Measurements from ENCODE around the gene MINDY3.

The MINDY3 gene

GRCh38 chr10:15742836-15743235 lies 117.5 kb downstream of the MINDY3 start:
- H3K9ac ChIP-seq: no peak overlapping the region
- no peaks in the 10 kb centered on the region for H3K79me2 ChIP-seq (ENCODE audit: insufficient read depth, low read depth)
- H3K27me3 ChIP-seq (ENCODE audit: insufficient read depth, low read depth): no peaks in the 10 kb centered on the region
- H2AFZ ChIP-seq (ENCODE audit: low read depth): no peak overlapping the region
- TF ChIP-seq, protein P1, sequence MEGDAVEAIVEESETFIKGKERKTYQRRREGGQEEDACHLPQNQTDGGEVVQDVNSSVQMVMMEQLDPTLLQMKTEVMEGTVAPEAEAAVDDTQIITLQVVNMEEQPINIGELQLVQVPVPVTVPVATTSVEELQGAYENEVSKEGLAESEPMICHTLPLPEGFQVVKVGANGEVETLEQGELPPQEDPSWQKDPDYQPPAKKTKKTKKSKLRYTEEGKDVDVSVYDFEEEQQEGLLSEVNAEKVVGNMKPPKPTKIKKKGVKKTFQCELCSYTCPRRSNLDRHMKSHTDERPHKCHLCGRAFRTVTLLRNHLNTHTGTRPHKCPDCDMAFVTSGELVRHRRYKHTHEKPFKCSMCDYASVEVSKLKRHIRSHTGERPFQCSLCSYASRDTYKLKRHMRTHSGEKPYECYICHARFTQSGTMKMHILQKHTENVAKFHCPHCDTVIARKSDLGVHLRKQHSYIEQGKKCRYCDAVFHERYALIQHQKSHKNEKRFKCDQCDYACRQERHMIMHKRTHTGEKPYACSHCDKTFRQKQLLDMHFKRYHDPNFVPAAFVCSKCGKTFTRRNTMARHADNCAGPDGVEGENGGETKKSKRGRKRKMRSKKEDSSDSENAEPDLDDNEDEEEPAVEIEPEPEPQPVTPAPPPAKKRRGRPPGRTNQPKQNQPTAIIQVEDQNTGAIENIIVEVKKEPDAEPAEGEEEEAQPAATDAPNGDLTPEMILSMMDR (conservative IDR thresholded peaks at IDR 0.05; ENCODE audit: low read depth, low read length): no peak
- H3K4me3 ChIP-seq (IDR thresholded peaks at IDR 0.05; ENCODE audit: insufficient read depth, low read depth, low read length): no peak overlapping the region
- H3K4me1 ChIP-seq (ENCODE audit: low read depth, poor library complexity, severe bottlenecking): peaks cover 13% of the 10 kb centered on the region
- H4K20me1 ChIP-seq (ENCODE audit: insufficient read depth): no peaks in the 10 kb centered on the region
- H3K27ac ChIP-seq: no peak overlapping the region
- H3K36me3 ChIP-seq (ENCODE audit: insufficient read depth): no peaks in the 10 kb centered on the region
- no peak overlapping the region for H3K4me2 ChIP-seq

- no peak overlapping the region for H3K9ac ChIP-seq
- H3K4me3 ChIP-seq (IDR thresholded peaks at IDR 0.05; ENCODE audit: insufficient read depth, low read depth, low read length): no peak overlapping the region
- H3K4me2 ChIP-seq: no peak overlapping the region
- H4K20me1 ChIP-seq (ENCODE audit: insufficient read depth): no peaks in the 10 kb centered on the region
- H3K27ac ChIP-seq: no peak overlapping the region
- no peaks in the 10 kb centered on the region for H3K36me3 ChIP-seq (ENCODE audit: insufficient read depth)
- H3K79me2 ChIP-seq (ENCODE audit: insufficient read depth, low read depth): no peaks in the 10 kb centered on the region
- no peak overlapping the region for H2AFZ ChIP-seq (ENCODE audit: low read depth)
- H3K27me3 ChIP-seq (ENCODE audit: insufficient read depth, low read depth): no peaks in the 10 kb centered on the region
- TF ChIP-seq, protein P1 (conservative IDR thresholded peaks at IDR 0.05; ENCODE audit: low read depth, low read length): no peak
- H3K4me1 ChIP-seq (ENCODE audit: low read depth, poor library complexity, severe bottlenecking): peaks cover 6% of the 10 kb centered on the region
Observed at GRCh38 chr10:15742102-15742501, 118.2 kb downstream of the MINDY3 start.

DNA sequence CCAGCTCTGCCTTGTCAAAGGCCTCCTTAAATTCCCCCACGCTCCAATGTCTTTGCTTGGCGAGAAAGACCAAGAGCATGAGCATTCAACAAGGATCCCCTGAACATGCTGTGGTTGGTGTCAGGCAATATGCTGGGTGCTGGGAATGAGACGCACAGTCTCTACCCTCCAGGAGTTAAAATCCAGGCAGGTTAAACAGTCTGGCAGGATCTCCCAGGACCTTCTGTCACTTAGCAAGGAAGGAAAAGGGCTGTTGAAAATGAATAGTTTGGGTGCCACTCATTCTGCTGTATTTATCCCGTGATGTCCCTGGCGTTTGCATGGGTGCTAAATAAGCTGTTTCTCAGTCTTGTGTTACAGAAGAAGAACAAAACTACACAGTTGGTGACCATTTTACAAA lies 118.7 kb downstream of the MINDY3 start:
- Histone ChIP-seq H3K27me3 (ENCODE audit: insufficient read depth, low read depth) (no peaks in the 10 kb centered on the region), H3K36me3 (ENCODE audit: insufficient read depth) (no peaks in the 10 kb centered on the region), H3K9ac (no peak overlapping the region), H2AFZ (ENCODE audit: low read depth) (no peak overlapping the region), H3K4me1 (ENCODE audit: low read depth, poor library complexity, severe bottlenecking) (peaks cover under 1% of the 10 kb centered on the region), H3K79me2 (ENCODE audit: insufficient read depth, low read depth) (no peaks in the 10 kb centered on the region), H4K20me1 (ENCODE audit: insufficient read depth) (no peaks in the 10 kb centered on the region), H3K4me2 (no peak overlapping the region), H3K4me3 (IDR thresholded peaks at IDR 0.05; ENCODE audit: insufficient read depth, low read depth, low read length) (no peak overlapping the region), H3K27ac (no peak overlapping the region)
- TF ChIP-seq, protein P1 (conservative IDR thresholded peaks at IDR 0.05; ENCODE audit: low read depth, low read length): no peak

DNA sequence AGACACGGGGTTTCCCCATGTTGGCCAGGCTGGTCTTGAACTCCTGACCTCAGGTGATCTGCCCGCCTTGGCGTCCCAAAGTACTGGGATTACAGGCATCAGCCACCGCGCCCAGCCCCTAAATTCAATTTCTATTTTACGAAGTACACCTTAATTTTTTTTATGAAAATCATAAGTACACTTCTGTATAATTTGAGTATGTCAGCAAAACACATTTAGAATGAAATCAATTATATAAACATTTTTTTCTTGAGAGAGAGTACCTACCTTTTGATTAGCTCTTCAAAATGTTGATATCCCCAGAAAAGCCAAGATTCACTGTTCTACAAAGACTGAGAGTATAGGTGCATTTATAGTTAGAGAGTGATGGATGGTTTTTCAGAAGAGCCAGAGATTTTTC lies 120.0 kb downstream of the MINDY3 start:
- Histone ChIP-seq H3K27ac (no peak overlapping the region), H3K27me3 (ENCODE audit: insufficient read depth, low read depth) (no peaks in the 10 kb centered on the region), H3K4me3 (IDR thresholded peaks at IDR 0.05; ENCODE audit: insufficient read depth, low read depth, low read length) (no peak overlapping the region), H3K9ac (no peak overlapping the region), H2AFZ (ENCODE audit: low read depth) (no peak overlapping the region), H3K36me3 (ENCODE audit: insufficient read depth) (no peaks in the 10 kb centered on the region), H3K4me2 (no peak overlapping the region), H3K4me1 (ENCODE audit: low read depth, poor library complexity, severe bottlenecking) (no peaks in the 10 kb centered on the region), H4K20me1 (ENCODE audit: insufficient read depth) (no peaks in the 10 kb centered on the region), H3K79me2 (ENCODE audit: insufficient read depth, low read depth) (no peaks in the 10 kb centered on the region)
- TF ChIP-seq, protein P1 (conservative IDR thresholded peaks at IDR 0.05; ENCODE audit: low read depth, low read length): no peak

Measured in KMS-11 (cell line).